ENCODE results near the gene HSF2.

HSF2 gene

DNA sequence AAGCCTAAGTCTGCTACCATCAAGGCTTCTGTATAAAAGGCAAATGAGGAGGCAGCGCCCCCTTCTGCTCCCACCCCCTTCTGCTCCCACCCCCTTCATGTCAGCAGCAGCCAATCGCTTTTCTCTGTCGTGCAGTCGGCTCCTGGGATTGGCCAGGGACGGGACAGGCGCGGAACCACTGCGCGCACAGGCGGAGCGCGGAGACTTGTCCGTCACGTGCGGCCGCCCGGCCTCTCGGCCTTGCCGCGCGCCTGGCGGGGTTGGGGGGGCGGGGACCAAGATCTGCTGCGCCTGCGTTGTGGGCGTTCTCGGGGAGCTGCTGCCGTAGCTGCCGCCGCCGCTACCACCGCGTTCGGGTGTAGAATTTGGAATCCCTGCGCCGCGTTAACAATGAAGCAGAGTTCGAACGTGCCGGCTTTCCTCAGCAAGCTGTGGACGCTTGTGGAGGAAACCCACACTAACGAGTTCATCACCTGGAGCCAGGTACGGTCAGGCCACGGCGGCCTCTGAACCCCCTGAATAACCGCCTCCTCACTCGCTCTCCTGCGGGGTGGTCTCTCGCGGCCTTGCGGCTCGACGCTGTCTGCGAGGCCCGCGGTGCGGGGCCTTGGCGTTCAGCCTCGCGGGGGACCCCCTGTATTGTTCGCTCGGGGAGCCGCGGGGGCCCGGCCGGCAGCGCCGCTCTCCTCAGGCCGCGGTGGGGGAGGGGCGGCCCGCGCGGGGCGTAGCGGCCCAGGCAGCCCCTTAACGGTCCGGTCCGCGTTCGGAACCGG lies at the start of gene HSF2:
Gene HSF2, plus strand, starts transcription at position 305 of the 773 bp plus-strand sequence. Its CDS starts 86 bp downstream, at position 391.
- peak; percentile 82 for DNase-seq (ENCODE audit: low read depth)

- no peak for DNase-seq (ENCODE audit: low read depth)
These were observed 46.3 kb upstream of the HSF2 start for GRCh38 chr6:122352981-122353664.

DNA sequence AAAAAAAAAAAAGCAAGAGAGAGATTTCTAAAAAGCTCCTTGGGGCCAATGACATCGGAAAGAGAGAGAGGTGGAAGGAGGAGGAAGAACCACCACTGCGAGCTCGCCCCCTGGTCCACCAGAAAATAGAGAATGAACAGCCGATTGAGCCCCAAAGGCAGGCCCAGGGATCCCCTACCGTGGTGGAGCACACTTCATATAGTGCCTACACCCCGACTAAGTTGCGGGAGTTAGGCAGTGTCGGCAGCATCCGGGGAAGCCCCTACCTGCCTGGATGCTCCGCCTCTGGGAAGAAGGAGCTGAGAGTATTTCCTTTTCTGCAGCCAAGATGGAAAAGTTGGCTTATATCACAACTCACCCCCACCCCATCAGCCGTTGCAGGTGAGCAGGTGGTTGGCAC lies 38.6 kb upstream of the HSF2 start:
- DNase-seq (ENCODE audit: low read depth), result no peak

DNA sequence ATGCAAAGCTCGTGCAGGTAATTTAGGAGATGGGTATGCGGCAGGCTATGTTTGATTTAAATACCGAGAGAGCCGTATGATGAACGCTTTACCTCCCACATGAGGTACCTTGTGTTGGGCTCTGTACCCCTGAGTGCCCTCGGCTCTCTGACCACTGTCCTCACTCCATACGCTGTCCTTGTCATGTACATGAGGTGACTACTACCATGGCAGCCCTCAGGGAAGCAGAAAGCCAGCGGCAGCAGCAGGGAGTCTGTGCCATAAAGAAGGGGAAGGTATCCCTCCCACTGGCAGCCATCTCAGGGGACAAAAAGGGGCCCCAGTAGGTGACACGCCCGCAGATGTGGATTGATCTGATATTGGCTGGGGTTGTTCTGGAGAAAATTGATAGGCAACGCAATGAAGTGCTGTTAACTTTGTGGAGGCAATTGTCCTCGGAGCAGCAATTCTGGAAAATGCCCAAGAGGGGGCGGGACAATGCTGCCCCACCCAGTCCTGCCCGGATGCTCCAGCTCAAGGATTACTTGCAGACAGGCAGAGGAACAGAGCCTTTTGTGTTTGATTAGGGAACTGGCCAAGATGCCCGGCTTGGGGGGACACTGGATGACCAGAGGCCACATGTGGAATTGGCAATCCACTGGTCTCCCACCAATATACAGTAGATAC lies 38.0 kb upstream of the HSF2 start:
- DNase-seq (ENCODE audit: low read depth), result no peak

GRCh38 chr6:122363769-122364483 lies 35.5 kb upstream of the HSF2 start:
- DNase-seq (ENCODE audit: low read depth), result no peak

GRCh38 chr6:122365775-122366403 lies 33.6 kb upstream of the HSF2 start:
- no peak for DNase-seq (ENCODE audit: low read depth)

- DNase-seq (ENCODE audit: low read depth), result no peak
These were observed 32.3 kb upstream of the HSF2 start for GRCh38 chr6:122367171-122367570.

GRCh38 chr6:122369536-122369935 lies 29.9 kb upstream of the HSF2 start:
- no peak for DNase-seq (ENCODE audit: low read depth)

GRCh38 chr6:122372647-122373046 lies 26.8 kb upstream of the HSF2 start:
- no peak for DNase-seq (ENCODE audit: low read depth)

DNA sequence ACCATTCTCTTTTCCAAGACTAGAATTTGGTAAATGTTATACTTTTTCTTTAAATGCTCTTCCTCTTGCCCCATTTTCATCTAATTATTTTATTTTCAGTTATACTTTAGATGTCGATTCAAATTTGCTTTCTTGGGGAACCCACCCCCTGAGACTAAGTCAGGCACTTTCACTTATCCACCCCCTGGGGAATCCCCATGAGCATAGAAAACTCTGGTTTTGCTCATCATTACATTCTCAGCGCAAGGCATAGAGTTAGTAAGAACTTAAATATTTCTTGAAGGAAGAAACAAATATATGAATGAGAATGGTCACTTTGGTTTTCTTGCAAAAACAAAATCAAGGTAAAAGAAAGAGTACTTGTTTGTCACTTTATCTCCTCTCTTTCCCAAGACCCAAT lies 25.1 kb upstream of the HSF2 start:
- no peak for DNase-seq (ENCODE audit: low read depth)

GRCh38 chr6:122376246-122376645 lies 23.2 kb upstream of the HSF2 start:
- no peak for DNase-seq (ENCODE audit: low read depth)

GRCh38 chr6:122381494-122382265 lies 17.8 kb upstream of the HSF2 start:
- DNase-seq (ENCODE audit: low read depth), result peak; percentile 22

- no peak for DNase-seq (ENCODE audit: low read depth)
These were observed 13.4 kb upstream of the HSF2 start for GRCh38 chr6:122385857-122386612.

GRCh38 chr6:122388945-122389344 lies 10.5 kb upstream of the HSF2 start:
- no peak for DNase-seq (ENCODE audit: low read depth)

GRCh38 chr6:122389704-122390372 lies 9.6 kb upstream of the HSF2 start:
- no peak for DNase-seq (ENCODE audit: low read depth)

- DNase-seq (ENCODE audit: low read depth), result no peak
These were observed 6.7 kb upstream of the HSF2 start for GRCh38 chr6:122392564-122393350.

- DNase-seq (ENCODE audit: low read depth), result no peak
These were observed 6.0 kb upstream of the HSF2 start for GRCh38 chr6:122393351-122393896.

DNA sequence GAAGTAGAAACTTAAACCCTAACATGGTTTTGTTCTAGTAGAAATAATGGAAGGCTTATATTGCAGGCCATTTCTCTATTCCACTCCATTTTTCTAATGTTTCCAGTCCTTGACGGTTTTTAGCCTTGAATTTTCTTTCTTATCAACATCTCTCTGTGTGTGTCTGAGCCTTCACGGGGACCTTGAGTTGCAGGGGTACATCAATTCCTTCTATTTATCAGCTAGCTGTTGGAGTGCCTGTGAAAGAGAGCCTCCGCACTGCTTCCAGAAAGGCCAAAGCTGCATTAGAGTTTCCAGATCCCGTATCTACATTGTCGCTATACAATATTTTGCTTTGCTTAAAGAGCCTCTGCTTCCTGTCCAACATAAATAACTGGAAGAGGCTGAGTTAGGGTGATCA lies 5.4 kb upstream of the HSF2 start:
- no peak for DNase-seq (ENCODE audit: low read depth)

DNA sequence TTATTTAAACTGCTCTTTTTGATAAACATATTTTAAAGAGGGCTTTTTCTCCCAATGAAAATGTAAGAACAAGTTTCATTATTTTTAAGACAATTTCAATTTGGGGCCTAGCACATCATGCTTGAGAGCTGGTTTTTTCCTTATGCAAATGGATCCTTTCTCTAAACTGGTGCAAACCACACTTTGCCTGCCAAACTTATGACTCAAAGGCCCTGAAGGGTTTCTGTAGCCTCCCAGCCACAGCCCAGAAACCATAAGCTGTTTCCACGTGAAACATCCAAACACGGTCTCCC lies 451 bp upstream of the HSF2 start:
- no peak for DNase-seq (ENCODE audit: low read depth)

Data from stimulated activated CD8-positive, alpha-beta memory T cell treated with anti-CD3 and anti-CD28 coated beads, Interleukin-15, amount 100 ng/mL, for 1 hour (primary cell).